SJSA1 (cell line): ENCODE results near the gene BTBD6. TPM values are rescaled to one million over a fixed set of nuclear protein-coding genes. Genes with fewer than 3 reads are reported as not detected.

Source experiments
- DNase-seq, 2 experiments: peaks; one replicate each; pipeline ENCODE4 v3.0.0-alpha.2; 2015 to 2020; ENCODE audit warnings: low spot score in 2 of 2, low read depth in 1 of 2
- H3K27ac ChIP-seq: fragments of 250-450 bp; sonication (Bioruptor Pico); 2 replicates; pipeline ENCODE4 v1.5.1; 2020; ENCODE audit warnings: mild to moderate bottlenecking, moderate library complexity
- H3K27me3 ChIP-seq: fragments of 250-450 bp; sonication (Bioruptor Pico); replicated peaks from 2 replicates; pipeline ENCODE4 v1.5.1; 2020; ENCODE audit warnings: mild to moderate bottlenecking, moderate library complexity
- H3K36me3 ChIP-seq: fragments of 250-450 bp; sonication (Bioruptor Pico); 2 replicates; pipeline ENCODE4 v1.5.1; 2020; ENCODE audit warnings: mild to moderate bottlenecking
- H3K4me1 ChIP-seq: fragments of 250-450 bp; sonication (Bioruptor Pico); replicated peaks from 2 replicates; pipeline ENCODE4 v1.6.1; 2021; ENCODE audit warnings: mild to moderate bottlenecking
- H3K4me3 ChIP-seq: fragments of 250-450 bp; sonication (Bioruptor Pico); 2 replicates; pipeline ENCODE4 v1.5.1; 2020; ENCODE audit warnings: mild to moderate bottlenecking
- H3K9me3 ChIP-seq: fragments of 250-450 bp; sonication (Bioruptor Pico); replicated peaks from 2 replicates; pipeline ENCODE4 v1.5.1; 2020; ENCODE audit warnings: mild to moderate bottlenecking
- total RNA-seq: library from RNA; depleted of rRNA; stranded (reverse); fragments of >200 nt; shearing (Covaris generic); gene quantifications from 2 replicates; pipeline ENCODE4 v1.2.3, GENCODE V29; 2014

Gene BTBD6
- total RNA-seq, 1 experiment from 2014 or later = 80.3 TPM

DNA sequence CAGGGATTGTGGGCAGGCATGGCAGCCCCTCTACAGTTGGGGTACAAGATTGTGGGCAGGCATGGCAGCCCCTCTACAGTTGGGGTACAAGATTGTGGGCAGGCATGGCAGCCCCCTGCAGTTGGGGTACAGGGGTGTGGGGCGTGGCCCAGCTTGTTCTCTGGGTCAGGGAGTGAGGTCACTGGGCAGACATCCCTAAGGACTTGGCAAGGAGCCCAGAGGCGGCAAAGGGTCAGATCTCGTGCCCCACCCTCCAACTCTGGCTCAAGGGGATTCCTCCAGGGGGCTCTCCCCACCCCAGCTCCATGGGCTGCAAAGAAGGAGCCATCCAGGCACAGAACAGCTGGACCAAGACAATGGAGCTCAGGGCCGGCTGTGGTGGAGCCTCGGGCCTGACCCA is 41.5 kb upstream of the BTBD6 start:
- H3K4me1 ChIP-seq = peaks cover 14% of the 10 kb centered on the region
- H3K27me3 ChIP-seq = no peaks in the 10 kb centered on the region
- H3K27ac ChIP-seq = no peak overlapping the region
- no peak overlapping the region for H3K4me3 ChIP-seq
- DNase-seq = no peak
- peaks cover 4% of the 10 kb centered on the region; the same call in 1 of the 2 replicates for H3K36me3 ChIP-seq
- no peaks in the 10 kb centered on the region for H3K9me3 ChIP-seq

DNA sequence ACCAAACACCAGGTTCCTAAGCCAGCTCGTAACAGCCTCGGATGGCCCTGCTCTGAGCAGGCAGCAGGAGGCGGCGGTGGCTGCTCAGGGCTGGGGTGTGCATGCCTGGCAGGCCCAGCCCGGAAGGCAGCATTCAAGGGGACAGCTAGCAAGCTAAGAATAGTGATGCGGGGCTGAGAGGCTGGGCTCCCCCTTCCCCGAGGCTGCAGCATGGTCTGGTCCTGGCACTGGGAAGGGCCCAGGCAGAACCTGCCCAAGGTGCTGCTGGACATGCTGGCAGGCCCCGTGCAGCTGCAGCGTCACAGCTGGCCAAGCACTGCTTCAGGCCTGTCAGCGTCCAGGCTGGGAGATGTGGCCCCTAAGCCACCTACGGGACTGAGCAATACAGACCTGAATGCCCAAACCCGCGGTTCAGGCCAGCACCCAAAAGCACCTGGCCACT is 40.9 kb upstream of the BTBD6 start:
- Histone ChIP-seq H3K27ac (no peak overlapping the region), H3K36me3 (peaks cover 4% of the 10 kb centered on the region; the same call in 1 of the 2 replicates), H3K27me3 (no peaks in the 10 kb centered on the region), H3K4me1 (peaks cover 8% of the 10 kb centered on the region), H3K4me3 (no peak overlapping the region), H3K9me3 (no peaks in the 10 kb centered on the region)
- no peak for DNase-seq

DNA sequence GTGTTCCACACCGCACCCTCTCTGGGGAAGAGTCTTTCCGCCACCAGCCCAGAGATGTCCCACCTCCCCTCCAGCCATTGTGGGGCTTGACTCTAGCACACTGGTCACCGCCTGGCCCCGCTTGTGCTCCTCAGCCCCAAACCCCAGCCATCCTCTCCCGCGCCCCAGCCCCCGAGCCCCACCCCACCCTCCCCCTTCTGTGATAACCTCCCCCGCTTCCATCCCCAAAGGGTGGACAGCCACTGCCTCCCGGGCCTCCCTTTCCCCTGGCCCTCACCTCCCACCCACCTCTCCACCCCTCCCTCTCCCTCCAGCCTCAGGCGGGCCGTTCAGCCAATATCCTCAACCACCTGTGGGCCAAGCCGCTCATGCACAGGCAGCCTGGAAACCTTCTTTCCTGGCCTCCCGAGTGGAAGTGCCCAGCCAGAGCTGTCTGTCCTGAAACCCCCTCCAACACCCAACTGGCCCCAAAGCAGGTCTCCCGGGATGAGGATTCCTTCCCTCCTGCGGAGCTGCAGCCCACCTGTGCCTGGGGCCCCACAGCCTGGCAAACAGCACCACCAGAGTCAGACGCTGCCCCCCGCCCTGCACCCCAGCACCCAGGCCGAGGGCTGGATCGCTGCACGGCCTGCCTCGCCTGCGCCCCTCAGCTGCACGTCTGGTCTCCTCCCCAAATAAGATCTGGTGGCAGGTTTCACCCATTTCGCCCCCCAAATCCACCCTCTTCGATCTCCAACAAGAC is 40.2 kb upstream of the BTBD6 start:
- H3K4me1 ChIP-seq = peaks cover 1% of the 10 kb centered on the region
- no peak overlapping the region for H3K4me3 ChIP-seq
- no peaks in the 10 kb centered on the region for H3K9me3 ChIP-seq
- DNase-seq = no peak
- H3K27me3 ChIP-seq = no peaks in the 10 kb centered on the region
- H3K36me3 ChIP-seq = peaks cover 4% of the 10 kb centered on the region; the same call in 1 of the 2 replicates
- H3K27ac ChIP-seq = no peak overlapping the region

DNA sequence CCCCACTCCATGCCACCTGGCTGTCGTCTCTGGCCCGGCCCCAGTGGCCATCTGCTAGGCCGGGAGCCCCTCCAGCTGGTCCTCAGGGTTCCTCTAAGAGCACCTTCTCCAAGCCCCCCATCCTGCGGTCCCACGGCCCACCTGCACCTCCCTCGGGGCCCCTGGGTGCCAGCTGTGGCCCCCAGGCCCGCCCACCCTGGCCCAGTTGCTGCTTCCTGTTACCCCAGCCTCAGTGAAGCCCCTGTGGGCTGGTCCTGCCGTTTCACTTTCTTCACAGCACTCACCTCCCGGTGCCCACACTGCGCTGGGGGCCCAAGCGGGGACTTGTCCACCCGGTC is 39.6 kb upstream of the BTBD6 start:
- Histone ChIP-seq H3K4me3 (no peak overlapping the region), H3K9me3 (no peaks in the 10 kb centered on the region), H3K36me3 (peaks cover 4% of the 10 kb centered on the region; the same call in 1 of the 2 replicates), H3K27ac (no peak overlapping the region), H3K27me3 (no peaks in the 10 kb centered on the region), H3K4me1 (no peaks in the 10 kb centered on the region)
- DNase-seq = no peak

DNA sequence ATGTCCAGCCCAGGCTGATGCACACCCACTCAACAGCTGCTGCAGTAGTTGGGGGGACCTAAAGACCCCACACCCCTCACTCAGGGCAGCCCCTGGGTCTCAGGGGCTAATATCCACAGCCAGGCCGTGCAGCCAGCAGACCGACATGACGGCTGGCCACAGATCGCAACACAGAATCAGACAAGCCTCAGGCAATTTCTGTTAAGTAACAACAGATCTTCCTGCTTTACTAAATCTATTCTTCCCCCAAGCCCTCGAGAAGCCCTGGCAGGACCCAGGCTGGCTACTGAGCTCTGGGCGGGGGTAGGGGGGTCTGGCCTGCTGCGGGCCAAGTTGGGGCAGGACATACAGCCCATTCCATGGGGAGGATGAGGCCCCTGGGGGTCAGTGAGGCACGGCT is 39.2 kb upstream of the BTBD6 start:
- Histone ChIP-seq H3K9me3 (no peaks in the 10 kb centered on the region), H3K27ac (no peak overlapping the region), H3K4me1 (no peaks in the 10 kb centered on the region)

DNA sequence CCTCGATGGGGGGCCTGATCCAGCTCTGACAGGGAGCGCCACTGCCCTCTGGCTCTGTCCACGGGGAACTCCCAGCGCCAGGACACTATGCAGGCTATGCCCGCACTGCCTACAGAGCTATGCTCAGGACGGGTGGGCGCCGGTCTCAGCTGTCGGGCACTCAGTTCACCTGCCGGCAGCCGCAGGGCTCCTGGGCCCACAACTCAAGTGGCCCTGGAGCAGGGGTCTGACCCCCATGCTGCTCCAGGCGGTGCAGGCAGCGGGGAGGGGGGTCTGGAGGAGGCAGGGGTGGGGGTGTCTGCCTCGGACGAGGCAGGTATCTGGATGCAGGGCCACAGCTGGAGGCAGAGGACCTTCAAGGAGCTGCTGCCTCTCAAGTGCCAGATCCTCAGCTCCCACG is 38.7 kb upstream of the BTBD6 start:
- no peak overlapping the region for H3K4me3 ChIP-seq
- no peaks in the 10 kb centered on the region for H3K27me3 ChIP-seq
- no peaks in the 10 kb centered on the region for H3K9me3 ChIP-seq
- DNase-seq = no peak
- H3K36me3 ChIP-seq = peaks cover 4% of the 10 kb centered on the region; the same call in 1 of the 2 replicates
- no peaks in the 10 kb centered on the region for H3K4me1 ChIP-seq
- no peak overlapping the region for H3K27ac ChIP-seq

More for the DNA sequence above, 39.2 kb upstream of the BTBD6 start:
- Histone ChIP-seq H3K4me3 (no peak overlapping the region), H3K27me3 (no peaks in the 10 kb centered on the region), H3K36me3 (peaks cover 4% of the 10 kb centered on the region; the same call in 1 of the 2 replicates)
- DNase-seq = no peak

DNA sequence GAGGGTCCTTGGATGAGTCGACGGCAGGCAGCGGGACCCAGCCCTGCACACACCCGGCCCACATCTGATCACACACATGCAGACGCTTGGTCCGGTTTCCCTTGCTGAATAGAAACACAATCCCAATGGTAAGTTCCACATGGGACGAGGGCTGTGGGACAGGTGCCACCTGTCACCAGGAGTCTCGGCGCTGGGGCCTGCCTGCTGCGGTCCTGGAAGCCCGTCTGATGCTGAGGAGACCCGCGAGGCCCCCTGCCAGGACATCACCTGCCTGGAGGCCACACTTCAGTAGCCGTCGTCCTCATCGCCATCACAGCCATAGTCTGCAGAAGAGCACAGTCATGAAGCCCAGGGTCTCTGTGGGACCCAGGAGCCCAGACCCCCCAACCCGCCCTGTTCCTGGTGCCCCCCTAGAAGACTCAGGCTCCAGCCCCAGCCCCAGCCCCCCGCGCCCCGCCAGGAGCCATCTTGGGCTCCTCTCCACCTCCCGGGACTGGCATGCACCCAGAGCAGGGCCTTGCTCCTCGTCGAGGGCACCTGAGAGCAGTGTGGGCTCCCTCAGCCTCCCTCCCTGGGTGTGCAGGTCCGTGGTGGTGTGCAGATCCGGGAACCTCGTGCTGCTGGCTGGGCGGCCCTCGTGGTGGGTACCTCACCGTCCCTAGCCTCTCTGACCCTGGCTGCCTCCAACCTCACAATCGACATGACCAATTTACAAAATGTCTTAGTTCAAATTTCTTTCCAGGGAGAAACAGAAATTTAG is 37.9 kb upstream of the BTBD6 start:
- DNase-seq = no peak
- H3K27ac ChIP-seq = no peak overlapping the region

DNA sequence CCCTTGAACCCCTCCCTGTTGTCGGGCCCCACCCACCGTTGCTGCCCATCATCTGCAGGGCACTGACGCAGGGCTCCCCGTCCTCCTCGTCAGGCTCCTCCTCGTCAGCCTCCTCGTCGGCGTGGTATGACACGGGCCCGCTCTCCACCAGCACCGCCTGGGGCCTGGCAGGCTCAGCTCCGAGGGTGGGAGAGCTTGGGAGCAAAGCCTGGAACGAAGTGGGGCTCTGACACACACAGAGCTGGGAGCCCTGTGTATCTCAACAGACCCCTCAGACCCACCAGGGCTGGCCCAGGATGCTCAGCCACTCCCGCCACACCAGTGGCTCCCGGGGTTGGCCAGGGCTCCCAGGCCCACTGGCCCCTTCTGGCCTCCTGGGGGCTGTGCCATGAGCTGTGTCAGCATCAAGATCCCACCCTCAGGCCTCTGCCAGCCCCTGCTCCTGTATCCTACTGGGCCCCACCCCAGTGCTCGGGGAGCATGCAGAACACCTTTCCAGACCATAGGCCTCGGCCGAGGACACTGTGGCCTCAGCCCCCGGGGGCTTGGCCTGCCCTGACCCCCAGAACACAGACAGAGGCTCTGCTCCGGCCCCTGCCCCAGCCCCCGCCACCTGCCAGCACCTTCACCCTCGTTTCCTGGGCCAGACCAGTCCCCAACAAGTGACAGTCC is 37.1 kb upstream of the BTBD6 start:
- DNase-seq = no peak
- H3K9me3 ChIP-seq = no peaks in the 10 kb centered on the region
- H3K27ac ChIP-seq = no peak overlapping the region
- peaks cover 4% of the 10 kb centered on the region; the same call in 1 of the 2 replicates for H3K36me3 ChIP-seq
- H3K4me3 ChIP-seq = no peak overlapping the region
- no peaks in the 10 kb centered on the region for H3K27me3 ChIP-seq
- H3K4me1 ChIP-seq = no peaks in the 10 kb centered on the region

More for the DNA sequence above, 37.9 kb upstream of the BTBD6 start:
- Histone ChIP-seq H3K4me1 (no peaks in the 10 kb centered on the region), H3K4me3 (no peak overlapping the region), H3K36me3 (peaks cover 4% of the 10 kb centered on the region; the same call in 1 of the 2 replicates), H3K9me3 (no peaks in the 10 kb centered on the region), H3K27me3 (no peaks in the 10 kb centered on the region)

DNA sequence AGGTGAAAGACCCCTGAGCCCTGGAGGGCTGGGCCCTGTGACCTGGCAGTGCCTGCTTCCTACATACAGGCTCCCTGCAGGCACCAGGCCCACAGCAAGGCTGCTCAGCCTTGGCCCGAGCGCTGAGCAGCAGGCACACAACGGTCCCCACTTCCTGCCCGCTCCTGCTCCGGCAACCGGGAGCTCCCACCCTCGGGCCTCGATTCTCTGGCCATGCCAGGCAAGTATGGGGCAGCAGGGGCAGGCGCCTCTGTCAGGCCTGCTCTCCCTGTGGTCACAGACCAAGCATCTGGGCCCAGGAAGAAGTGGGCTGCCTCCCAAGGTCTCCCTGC is 36.6 kb upstream of the BTBD6 start:
- no peaks in the 10 kb centered on the region for H3K4me1 ChIP-seq
- no peaks in the 10 kb centered on the region for H3K9me3 ChIP-seq
- DNase-seq = no peak
- H3K27me3 ChIP-seq = no peaks in the 10 kb centered on the region
- H3K4me3 ChIP-seq = no peak overlapping the region
- H3K36me3 ChIP-seq = peaks cover 4% of the 10 kb centered on the region; the same call in 1 of the 2 replicates
- H3K27ac ChIP-seq = no peak overlapping the region

DNA sequence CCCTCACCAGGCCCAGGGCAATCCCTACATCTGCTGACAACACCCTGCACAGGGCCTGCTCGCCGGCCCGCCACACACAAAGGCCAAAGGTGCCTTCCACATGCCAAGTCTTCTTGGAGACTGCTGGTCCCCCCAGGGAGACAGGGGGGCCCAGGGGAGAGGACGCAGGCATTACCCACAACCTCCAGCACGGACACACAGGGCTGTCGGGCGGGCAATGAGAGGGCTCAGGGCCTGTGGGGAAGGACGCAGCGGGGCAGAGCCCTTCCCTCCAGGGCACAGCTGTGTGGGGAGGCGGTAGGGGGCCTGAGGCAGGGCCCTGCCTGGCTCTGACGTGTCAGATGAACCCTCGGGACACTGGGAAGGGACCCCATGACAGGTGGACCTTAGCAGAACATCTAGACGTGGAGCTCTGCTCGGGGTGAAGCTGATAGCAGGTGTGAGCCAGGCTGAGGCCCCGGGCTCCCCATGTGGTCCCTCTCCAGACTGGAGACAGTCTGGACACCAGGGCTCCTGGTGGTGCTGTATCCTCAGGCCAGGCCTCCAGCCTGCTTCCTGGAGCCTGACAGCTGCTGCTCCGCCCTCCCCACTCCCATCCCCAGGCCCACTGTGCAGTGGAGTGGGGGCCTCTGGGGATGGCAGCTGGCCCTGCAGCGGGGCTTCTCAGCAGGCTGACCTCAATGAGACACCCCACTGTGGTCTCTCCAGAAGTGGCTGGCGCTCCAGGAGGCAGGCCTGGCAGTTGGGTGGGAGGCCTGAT is 35.6 kb upstream of the BTBD6 start:
- no peak for DNase-seq
- H3K9me3 ChIP-seq = no peaks in the 10 kb centered on the region
- H3K4me1 ChIP-seq = no peaks in the 10 kb centered on the region
- no peak overlapping the region for H3K27ac ChIP-seq
- no peaks in the 10 kb centered on the region for H3K27me3 ChIP-seq
- no peak overlapping the region for H3K4me3 ChIP-seq
- H3K36me3 ChIP-seq = peaks cover 8% of the 10 kb centered on the region

DNA sequence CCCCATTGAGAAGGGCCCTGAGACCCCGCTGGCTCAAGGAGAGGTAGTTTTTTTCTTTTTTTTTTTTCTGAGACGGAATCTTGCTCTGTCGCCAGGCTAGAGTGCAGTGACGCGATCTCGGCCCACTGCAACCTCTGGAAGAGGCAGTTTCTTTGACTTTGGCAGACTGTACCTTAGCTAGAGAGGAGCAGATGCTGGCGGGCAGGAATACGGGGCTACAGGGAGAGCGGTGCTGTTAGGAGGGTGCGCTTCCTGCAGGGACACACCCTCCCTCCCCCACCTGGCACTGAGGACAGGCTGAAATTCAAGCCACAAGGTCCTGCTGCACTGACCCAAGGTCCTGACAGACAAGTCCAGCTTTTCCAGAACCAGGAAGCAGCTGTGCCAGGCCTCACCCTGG is 35.0 kb upstream of the BTBD6 start:
- no peak overlapping the region for H3K27ac ChIP-seq

DNA sequence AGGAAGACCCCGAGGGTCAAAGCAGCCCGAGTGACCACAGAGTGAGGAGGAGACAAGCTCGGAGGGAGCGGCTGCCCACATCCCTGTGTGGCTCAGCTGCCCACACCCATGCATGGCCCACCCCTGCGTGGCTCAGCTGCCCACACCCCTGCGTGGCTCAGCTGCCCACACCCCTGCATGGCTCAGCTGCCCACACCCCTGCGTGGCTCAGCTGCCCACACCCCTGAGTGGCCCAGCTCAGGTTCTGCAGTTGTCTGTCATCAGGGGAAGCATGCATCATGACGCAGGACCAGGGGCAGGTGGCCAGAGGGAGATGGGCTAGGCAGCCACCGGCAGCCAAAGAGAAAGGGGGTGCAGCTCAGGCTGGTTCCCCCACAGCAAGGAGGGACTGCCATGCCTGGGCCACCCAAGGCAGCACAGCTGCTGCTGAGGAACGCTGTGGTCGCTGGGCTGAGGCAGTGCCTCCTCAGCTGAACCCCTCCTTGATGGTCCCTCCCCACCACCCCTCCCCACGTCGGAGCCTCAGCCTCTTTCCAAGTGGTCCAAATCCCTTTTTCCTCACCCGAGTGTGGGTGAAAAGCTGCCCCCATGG is 33.9 kb upstream of the BTBD6 start:
- Histone ChIP-seq H3K27me3 (no peaks in the 10 kb centered on the region), H3K27ac (no peak overlapping the region), H3K4me3 (no peak overlapping the region), H3K9me3 (no peaks in the 10 kb centered on the region), H3K4me1 (no peaks in the 10 kb centered on the region), H3K36me3 (peaks cover 20% of the 10 kb centered on the region)
- DNase-seq = no peak

More for the DNA sequence above, 35.0 kb upstream of the BTBD6 start:
- Histone ChIP-seq H3K9me3 (no peaks in the 10 kb centered on the region), H3K27me3 (no peaks in the 10 kb centered on the region), H3K36me3 (peaks cover 11% of the 10 kb centered on the region), H3K4me3 (no peak overlapping the region), H3K4me1 (no peaks in the 10 kb centered on the region)
- no peak for DNase-seq

DNA sequence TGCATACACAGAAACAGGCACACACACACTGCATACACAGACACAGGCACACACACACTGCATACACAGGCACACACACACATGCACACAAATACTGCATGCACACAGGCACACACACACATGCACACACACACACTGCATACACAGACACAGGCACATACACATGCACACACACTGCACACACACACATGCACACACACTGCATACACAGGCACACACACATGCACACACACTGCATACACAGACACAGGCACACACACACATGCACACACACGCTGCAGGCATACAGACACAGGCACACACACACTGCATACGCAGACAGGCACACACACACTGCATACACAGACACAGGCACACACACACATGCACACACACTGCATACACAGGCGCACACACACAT is 32.7 kb upstream of the BTBD6 start:
- no peak for DNase-seq
- Histone ChIP-seq H3K27me3 (no peaks in the 10 kb centered on the region), H3K9me3 (no peaks in the 10 kb centered on the region), H3K4me3 (no peak overlapping the region), H3K36me3 (peaks cover 24% of the 10 kb centered on the region), H3K27ac (no peak overlapping the region), H3K4me1 (no peaks in the 10 kb centered on the region)
